CD4-positive, alpha-beta T cell (primary cell): ENCODE results near the gene SKIL. TPM values are rescaled to one million over a fixed set of nuclear protein-coding genes. Genes with fewer than 3 reads are reported as not detected.

ENCODE experiments used
- ATAC-seq: fragments of 200-7000 bp; cut with Tn5 transposase; one replicate; pipeline ENCODE4 v1.10.0; 2022; ENCODE audit warnings: mild to moderate bottlenecking; ENCODE audit not compliant: poor library complexity
- CTCF ChIA-PET: fragments of 350-600 bp; sonication (Branson Sonifier 250); formaldehyde crosslinking; loops from one replicate; lab custom pipeline; 2021; ENCODE audit warnings: antibody characterized with exemption, inconsistent platforms; lab: Charles Lee
- POLR2A ChIA-PET: fragments of 350-600 bp; sonication (Branson Sonifier 250); formaldehyde crosslinking; loops from one replicate; lab custom pipeline; 2021; ENCODE audit warnings: antibody characterized with exemption, inconsistent platforms; lab: Charles Lee
- DNase-seq, 14 experiments: peaks; one replicate each; pipeline ENCODE4 v3.0.0-alpha.2; 2013 to 2020; ENCODE audit warnings: mixed read lengths in 2 of 14
- H3K27ac ChIP-seq, 2 donors: one replicate each; pipeline versions ENCODE4 v1.5.1 to v1.7.0; 2013; ENCODE audit warnings: low read length in 2 of 2, low read depth in 1 of 2, mild to moderate bottlenecking in 1 of 2
- H3K27me3 ChIP-seq, 2 experiments: 1 replicate in 1 of 2; 2 replicates in 1 of 2; pipeline versions ENCODE4 v1.6.1 to v1.7.0; 2013; ENCODE audit warnings: low read length in 2 of 2, control low read depth in 1 of 2, mild to moderate bottlenecking in 1 of 2, moderate library complexity in 1 of 2; ENCODE audit not compliant: insufficient read depth in 2 of 2, control insufficient read depth in 1 of 2
- H3K36me3 ChIP-seq: one replicate; pipeline ENCODE4 v1.6.1; 2013; ENCODE audit warnings: low read length, control low read depth; ENCODE audit not compliant: insufficient read depth
- H3K4me1 ChIP-seq: one replicate; pipeline ENCODE4 v1.6.1; 2013; ENCODE audit warnings: low read length, control low read depth; ENCODE audit not compliant: insufficient read depth
- H3K4me3 ChIP-seq: one replicate; pipeline ENCODE4 v1.5.1; 2013; ENCODE audit warnings: mild to moderate bottlenecking, low read length, moderate library complexity
- H3K9me3 ChIP-seq, 2 experiments: 1 replicate in 1 of 2; 2 replicates in 1 of 2; pipeline versions ENCODE4 v1.6.1 to v1.7.0; 2013; ENCODE audit warnings: low read length in 2 of 2, mild to moderate bottlenecking in 2 of 2, control low read depth in 1 of 2, moderate library complexity in 1 of 2; ENCODE audit not compliant: control insufficient read depth in 1 of 2, insufficient read depth in 1 of 2
- H3K27ac Mint-ChIP-seq: one replicate; pipeline ENCODE4 v1.8.0; 2020; ENCODE audit warnings: mixed read lengths
- H3K27me3 Mint-ChIP-seq: one replicate; pipeline ENCODE4 v1.8.0; 2021; ENCODE audit warnings: mixed read lengths
- H3K36me3 Mint-ChIP-seq: one replicate; pipeline ENCODE4 v1.8.0; 2021; ENCODE audit warnings: low read depth, mixed read lengths
- H3K4me1 Mint-ChIP-seq: one replicate; pipeline ENCODE4 v1.8.0; 2021; ENCODE audit warnings: low read depth, mixed read lengths
- H3K4me3 Mint-ChIP-seq: one replicate; pipeline ENCODE4 v1.8.0; 2020; ENCODE audit warnings: mild to moderate bottlenecking, mixed read lengths
- H3K9me3 Mint-ChIP-seq: one replicate; pipeline ENCODE4 v1.8.0; 2020; ENCODE audit warnings: mixed read lengths
- intact Hi-C, 2 experiments: fragments of 100-400 bp; cut with DNase I in 1 of 2; cut with micrococcal nuclease in 1 of 2; formaldehyde crosslinking; loops; one replicate each; pipeline versions ENCODE4 v1.15.1 to v1.9.0; 2023 to 2025; cut with DNase I, micrococcal nuclease
- total RNA-seq, 174 experiments: library from RNA in 2 of 174; stranded (reverse) in 2 of 174; gene quantifications; one replicate each; pipeline ENCODE4 v1.2.3 and lab custom pipeline; 2021 to 2026
- TF ChIP-seq, protein P1 (sequence below): fragments of 200-600 bp; IDR thresholded peaks from one replicate; pipeline ENCODE4 v1.8.0; 2022; ENCODE audit warnings: antibody characterized with exemption, mild to moderate bottlenecking

The SKIL gene
- total RNA-seq, 2 experiments from 2014 or later, result 121 to 130 TPM

DNA sequence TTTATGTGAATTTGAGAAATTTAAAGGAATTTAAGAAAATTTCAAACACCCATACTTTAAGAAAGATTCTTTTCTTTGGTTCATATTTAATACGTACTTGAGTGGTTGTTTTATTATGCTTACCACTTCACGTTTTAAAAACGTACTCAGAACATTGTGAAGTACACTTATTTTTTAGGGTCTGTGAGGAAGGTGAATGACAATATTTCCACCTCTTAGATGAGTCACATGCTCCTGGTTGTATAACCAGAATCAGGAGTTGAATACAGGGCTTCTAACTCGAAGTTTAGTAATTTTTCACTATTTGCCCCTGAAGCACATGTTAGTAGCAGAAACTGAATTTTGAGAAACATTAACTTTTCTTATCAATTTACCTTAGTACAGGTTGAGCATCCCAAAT lies 7.5 kb downstream of the SKIL start:
- ChIA-PET CTCF (interaction anchor here (0.7 kb wide), 1 partner anchor 339 kb away, joined by 4 read pairs; no protein-coding TSS in a partner anchor), POLR2A (interaction anchor here (1.6 kb wide), 1 partner anchor 9 kb away, joined by 4 read pairs; no protein-coding TSS in a partner anchor)
- Histone ChIP-seq H3K36me3 (no peaks in the 10 kb centered on the region), H3K9me3 (peaks cover 0 to 21% of the 10 kb centered on the region in 2 experiments), H3K27ac (no peak overlapping the region), H3K27me3 (no peaks in the 10 kb centered on the region), H3K4me1 (peaks cover 18% of the 10 kb centered on the region), H3K4me3 (no peak overlapping the region)
- Mint-ChIP-seq H3K9me3 (peaks cover 5% of the 10 kb centered on the region), H3K4me3 (no peak overlapping the region), H3K36me3 (peaks cover 64% of the 10 kb centered on the region), H3K4me1 (peaks cover 38% of the 10 kb centered on the region), H3K27me3 (no peaks in the 10 kb centered on the region), H3K27ac (no peak overlapping the region)
- intact Hi-C loops, result no loop called here
- DNase-seq (no peak), ATAC-seq (no peak)
- TF ChIP-seq, protein P1, sequence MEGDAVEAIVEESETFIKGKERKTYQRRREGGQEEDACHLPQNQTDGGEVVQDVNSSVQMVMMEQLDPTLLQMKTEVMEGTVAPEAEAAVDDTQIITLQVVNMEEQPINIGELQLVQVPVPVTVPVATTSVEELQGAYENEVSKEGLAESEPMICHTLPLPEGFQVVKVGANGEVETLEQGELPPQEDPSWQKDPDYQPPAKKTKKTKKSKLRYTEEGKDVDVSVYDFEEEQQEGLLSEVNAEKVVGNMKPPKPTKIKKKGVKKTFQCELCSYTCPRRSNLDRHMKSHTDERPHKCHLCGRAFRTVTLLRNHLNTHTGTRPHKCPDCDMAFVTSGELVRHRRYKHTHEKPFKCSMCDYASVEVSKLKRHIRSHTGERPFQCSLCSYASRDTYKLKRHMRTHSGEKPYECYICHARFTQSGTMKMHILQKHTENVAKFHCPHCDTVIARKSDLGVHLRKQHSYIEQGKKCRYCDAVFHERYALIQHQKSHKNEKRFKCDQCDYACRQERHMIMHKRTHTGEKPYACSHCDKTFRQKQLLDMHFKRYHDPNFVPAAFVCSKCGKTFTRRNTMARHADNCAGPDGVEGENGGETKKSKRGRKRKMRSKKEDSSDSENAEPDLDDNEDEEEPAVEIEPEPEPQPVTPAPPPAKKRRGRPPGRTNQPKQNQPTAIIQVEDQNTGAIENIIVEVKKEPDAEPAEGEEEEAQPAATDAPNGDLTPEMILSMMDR, result no peak

GRCh38 chr3:170367797-170368196 lies 10.3 kb downstream of the SKIL start:
- ChIA-PET POLR2A (no interaction called here), CTCF (interaction anchor here (0.7 kb wide), 1 partner anchor 9 kb away, joined by 3 read pairs; no protein-coding TSS in a partner anchor)
- DNase-seq, result no peak
- Histone ChIP-seq H3K27me3 (no peaks in the 10 kb centered on the region), H3K4me3 (no peak overlapping the region), H3K36me3 (no peaks in the 10 kb centered on the region), H3K4me1 (peaks cover 5% of the 10 kb centered on the region), H3K9me3 (peaks cover 0 to 12% of the 10 kb centered on the region in 2 experiments), H3K27ac (no peak overlapping the region)
- H3K36me3 Mint-ChIP-seq, result peaks cover 48% of the 10 kb centered on the region
- TF ChIP-seq, protein P1, result no peak
- H3K27me3 Mint-ChIP-seq, result no peaks in the 10 kb centered on the region
- no peak overlapping the region for H3K27ac Mint-ChIP-seq
- intact Hi-C loops, result no loop called here
- no peaks in the 10 kb centered on the region for H3K9me3 Mint-ChIP-seq
- H3K4me1 Mint-ChIP-seq, result peaks cover 42% of the 10 kb centered on the region
- ATAC-seq, result no peak
- H3K4me3 Mint-ChIP-seq, result no peak overlapping the region

- Histone ChIP-seq H3K27ac (no peak overlapping the region), H3K27me3 (no peaks in the 10 kb centered on the region), H3K36me3 (no peaks in the 10 kb centered on the region), H3K9me3 (peaks cover 0 to 8% of the 10 kb centered on the region in 2 experiments), H3K4me1 (peaks cover 5% of the 10 kb centered on the region), H3K4me3 (no peak overlapping the region)
- Mint-ChIP-seq H3K9me3 (no peaks in the 10 kb centered on the region), H3K4me1 (peaks cover 43% of the 10 kb centered on the region), H3K27ac (no peak overlapping the region), H3K4me3 (no peak overlapping the region), H3K27me3 (no peaks in the 10 kb centered on the region), H3K36me3 (peaks cover 40% of the 10 kb centered on the region)
- DNase-seq, result peak in 3 of 14 experiments; percentile 23 to 40 (median 30)
- no peak for ATAC-seq
- TF ChIP-seq, protein P1, result peak; percentile 48
- intact Hi-C loops, result loop anchor here in 1 of 2 experiments (1.0 kb wide), 1 partner anchor 59 kb away; no protein-coding TSS in a partner anchor
- ChIA-PET CTCF (interaction anchor here (0.8 kb wide), 1 partner anchor 10 kb away, joined by 4 read pairs; no protein-coding TSS in a partner anchor), POLR2A (no interaction called here)
These were observed 11.4 kb downstream of the SKIL start for GRCh38 chr3:170368921-170369320.
